Endothelial cell of umbilical vein (primary cell): Measurements from ENCODE around the gene COBLL1. TPM values are rescaled to one million over a fixed set of nuclear protein-coding genes. Genes with fewer than 3 reads are reported as not detected.

ENCODE experiments used
- BruUV-seq: library from RNA; stranded (reverse); fragments of 400-500 nt; replicated peaks from 2 replicates; lab custom pipeline; 2021; lab: Mats Ljungman, UMichigan
- CTCF ChIA-PET: fragments of 300-600, 350-600 bp; sonication (Branson Sonifier 250); formaldehyde crosslinking; loops from one replicate; lab custom pipeline; 2021; ENCODE audit warnings: antibody characterized with exemption, inconsistent platforms; lab: Charles Lee
- POLR2A ChIA-PET: fragments of 300-600, 350-600 bp; sonication (Branson Sonifier 250); formaldehyde crosslinking; loops from one replicate; lab custom pipeline; 2021; ENCODE audit warnings: antibody characterized with exemption, inconsistent platforms; lab: Charles Lee
- DNase-seq: peaks from one replicate; pipeline ENCODE4 v3.0.0-alpha.2; 2011; ENCODE audit warnings: low read depth, low spot score
- FAIRE-seq: peaks from 2 replicates; lab custom pipeline; 2011; peaks lifted over from hg19 to GRCh38; lab: Jason Lieb, UNC
- H2AFZ ChIP-seq: 2 replicates; pipeline ENCODE4 v1.6.0; 2012; ENCODE audit warnings: low read depth, low read length, control low read depth, inconsistent platforms
- H3K27ac ChIP-seq: 2 replicates; pipeline ENCODE4 v1.5.1; 2011; ENCODE audit warnings: low read depth, mild to moderate bottlenecking, control low read depth, low read length, moderate library complexity; ENCODE audit not compliant: insufficient read depth
- H3K27me3 ChIP-seq, 2 experiments: 2 replicates each; pipeline versions ENCODE4 v1.6.0 to v1.6.1; 2011; ENCODE audit warnings: low read length in 2 of 2, mixed read lengths in 1 of 2; ENCODE audit not compliant: control insufficient read depth in 2 of 2, insufficient read depth in 2 of 2
- H3K36me3 ChIP-seq, 2 experiments: 2 replicates in 1 of 2; 3 replicates in 1 of 2; pipeline ENCODE4 v1.5.1; 2011; ENCODE audit warnings: low read length in 2 of 2, mild to moderate bottlenecking in 1 of 2, moderate library complexity in 1 of 2; ENCODE audit not compliant: control insufficient read depth in 2 of 2, insufficient read depth in 2 of 2; ENCODE audit errors: extremely low read depth in 1 of 2
- H3K4me1 ChIP-seq: 3 replicates; pipeline ENCODE4 v1.5.1; 2011; ENCODE audit warnings: mild to moderate bottlenecking, low read length; ENCODE audit not compliant: control insufficient read depth, insufficient read depth; ENCODE audit errors: extremely low read depth
- H3K4me2 ChIP-seq: 2 replicates; pipeline ENCODE4 v1.6.1; 2011; ENCODE audit warnings: low read length, control low read depth, mixed read lengths; ENCODE audit not compliant: insufficient read depth
- H3K4me3 ChIP-seq, 3 experiments: fragments of 200-600 bp in 1 of 3; sonication (generic), shearing (Covaris generic) in 1 of 3; replicated peaks in 1 of 3; 2 replicates each; pipeline ENCODE4 v1.5.1; 2011 to 2016; ENCODE audit warnings: control low read depth in 3 of 3, low read length in 3 of 3, mild to moderate bottlenecking in 2 of 3, inconsistent platforms in 1 of 3, low read depth in 1 of 3, moderate library complexity in 1 of 3; ENCODE audit not compliant: insufficient read depth in 1 of 3
- H3K79me2 ChIP-seq: 2 replicates; pipeline ENCODE4 v1.6.0; 2012; ENCODE audit warnings: low read length, inconsistent platforms; ENCODE audit not compliant: control insufficient read depth, insufficient read depth
- H3K9ac ChIP-seq: replicated peaks from 2 replicates; pipeline ENCODE3; 2011; ENCODE audit warnings: low read length, control low read depth; ENCODE audit not compliant: insufficient read depth; ENCODE audit errors: extremely low read depth
- H3K9me1 ChIP-seq: replicated peaks from 3 replicates; pipeline ENCODE4 v1.6.0; 2011; ENCODE audit warnings: mild to moderate bottlenecking, low read length; ENCODE audit not compliant: control insufficient read depth, insufficient read depth; ENCODE audit errors: extremely low read depth
- H3K9me3 ChIP-seq: replicated peaks from 2 replicates; pipeline ENCODE4 v1.5.1; 2012; ENCODE audit warnings: low read length, inconsistent platforms; ENCODE audit not compliant: control insufficient read depth, insufficient read depth
- H4K20me1 ChIP-seq: replicated peaks from 2 replicates; pipeline ENCODE3; 2011; ENCODE audit warnings: mild to moderate bottlenecking, low read length; ENCODE audit not compliant: control insufficient read depth, insufficient read depth; ENCODE audit errors: extremely low read depth
- CTCF ChIP-seq, 2 donors: IDR thresholded peaks; 1 replicate in 1 of 2; 2 replicates in 1 of 2; pipeline ENCODE4 v1.5.1; 2011; ENCODE audit warnings: low read length in 2 of 2, mild to moderate bottlenecking in 2 of 2, moderate library complexity in 2 of 2, control low read depth in 1 of 2, inconsistent platforms in 1 of 2, low read depth in 1 of 2; ENCODE audit not compliant: insufficient read depth in 1 of 2; ENCODE audit errors: extremely low read depth in 1 of 2
- EZH2 ChIP-seq: IDR thresholded peaks from 2 replicates; pipeline ENCODE4 v1.6.1; 2012; ENCODE audit warnings: borderline replicate concordance, low read depth, mild to moderate bottlenecking, moderate library complexity, low read length, inconsistent platforms; ENCODE audit not compliant: severe bottlenecking
- FOS ChIP-seq: IDR thresholded peaks from 2 replicates; pipeline ENCODE4 v1.6.1; 2011; ENCODE audit warnings: mild to moderate bottlenecking, low read length, moderate library complexity, borderline replicate concordance; ENCODE audit not compliant: insufficient read depth
- GATA2 ChIP-seq: IDR thresholded peaks from 2 replicates; pipeline ENCODE4 v1.7.0; 2011; ENCODE audit warnings: low read depth, mild to moderate bottlenecking, moderate library complexity, mixed read lengths, low read length; ENCODE audit not compliant: insufficient read length, insufficient read depth
- JUN ChIP-seq: IDR thresholded peaks from 2 replicates; pipeline ENCODE4 v1.6.1; 2011; ENCODE audit warnings: borderline replicate concordance, low read depth; ENCODE audit not compliant: insufficient read length, insufficient read depth
- MYC ChIP-seq: IDR thresholded peaks from one replicate; pipeline ENCODE4 v1.6.1; 2011; ENCODE audit warnings: mild to moderate bottlenecking, low read depth, low read length
- POLR2A ChIP-seq: IDR thresholded peaks from 2 replicates; pipeline ENCODE4 v1.6.1; 2012; ENCODE audit warnings: low read depth, mild to moderate bottlenecking, control low read depth, low read length
- POLR2AphosphoS5 ChIP-seq: IDR thresholded peaks from 2 replicates; pipeline ENCODE4 v1.6.1; 2012; ENCODE audit warnings: low read depth, mild to moderate bottlenecking, control low read depth, low read length, moderate library complexity; ENCODE audit not compliant: insufficient read depth
- dilution Hi-C: fragments of 300-500 bp; cut with MboI; formaldehyde crosslinking; loops from one replicate; pipeline ENCODE4 v1.15.0; 2019; ENCODE audit warnings: low sequenced_read_pairs; ENCODE audit not compliant: extremely low pct_ligation_motif_present
- intact Hi-C: fragments of 100-400 bp; cut with micrococcal nuclease; formaldehyde crosslinking; loops from one replicate; pipeline ENCODE4 v1.10.0; 2022
- polyA plus RNA-seq, 4 experiments: library from polyadenylated mRNA; depleted of rRNA in 3 of 4; stranded (reverse) in 3 of 4; unstranded in 1 of 4; fragments of >200 nt; gene quantifications; 2 replicates each; pipeline versions ENCODE4 v1.2.1 to v1.2.3, GENCODE V29; 2011 to 2012; ENCODE audit warnings: missing spikeins in 1 of 4
- total RNA-seq: library from RNA; stranded (reverse); gene quantifications from 2 replicates; pipeline ENCODE4 v1.2.3, GENCODE V29; 2021
- TF ChIP-seq, protein P1 (sequence below): IDR thresholded peaks from 2 replicates; pipeline ENCODE4 v1.6.1; 2011; ENCODE audit not compliant: insufficient read depth, insufficient read length

Gene COBLL1
- total and polyA plus RNA-seq, 2 donors (not counting 3 experiments of a cell fraction or from before 2014, with no cell fraction given) = 9.1 to 38.4 TPM

GRCh38 chr2:164859251-164859818, 17.7 kb upstream of the COBLL1 start:
- CTCF ChIA-PET = interaction anchor here (0.7 to 2.7 kb wide), 6 partner anchors 11 to 55 kb away, joined by 3 to 9 read pairs (median 4); partner anchors contain the start of gene COBLL1

More at GRCh38 chr2:164859251-164859818, 17.7 kb upstream of the COBLL1 start:
- intact Hi-C loops (no loop called here), dilution Hi-C loops (no loop called here)
- FAIRE-seq (no peak), DNase-seq (no peak)
- TF ChIP-seq JUN = no peak
- no peak for TF ChIP-seq POLR2AphosphoS5
- TF ChIP-seq GATA2 = no peak
- TF ChIP-seq CTCF (IDR thresholded peaks at IDR 0.05; ENCODE audit: extremely low read depth in 1 of 2, insufficient read depth in 1 of 2, low read depth in 1 of 2, low read length in 2 of 2) = no peak
- TF ChIP-seq FOS = no peak
- TF ChIP-seq EZH2 = no peak
- no peak for TF ChIP-seq MYC
- TF ChIP-seq, protein P1, sequence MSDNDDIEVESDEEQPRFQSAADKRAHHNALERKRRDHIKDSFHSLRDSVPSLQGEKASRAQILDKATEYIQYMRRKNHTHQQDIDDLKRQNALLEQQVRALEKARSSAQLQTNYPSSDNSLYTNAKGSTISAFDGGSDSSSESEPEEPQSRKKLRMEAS = no peak
- TF ChIP-seq POLR2A = no peak
- no TSS peak for BruUV-seq
- no peak overlapping the region for H2AFZ ChIP-seq
- H3K4me1 ChIP-seq = no peaks in the 10 kb centered on the region
- no peak overlapping the region for H3K9ac ChIP-seq
- H3K4me3 ChIP-seq = no peak overlapping the region
- no peak overlapping the region for H3K27ac ChIP-seq
- H3K4me2 ChIP-seq = no peak overlapping the region
- POLR2A ChIA-PET = no interaction called here
- no peaks in the 10 kb centered on the region for H3K9me1 ChIP-seq
- H3K9me3 ChIP-seq = no peaks in the 10 kb centered on the region
- no peaks in the 10 kb centered on the region for H3K27me3 ChIP-seq
- H4K20me1 ChIP-seq = no peaks in the 10 kb centered on the region
- H3K79me2 ChIP-seq = no peaks in the 10 kb centered on the region
- H3K36me3 ChIP-seq = no peaks in the 10 kb centered on the region
